Hepatocyte (in vitro differentiated cells): ENCODE data around the gene PCDHA1. TPM values are rescaled to one million over a fixed set of nuclear protein-coding genes. Genes with fewer than 3 reads are reported as not detected.

Experiments used
- DNase-seq: peaks from one replicate; pipeline ENCODE4 v3.0.0-alpha.2; 2016; ENCODE audit warnings: low spot score
- H2AFZ ChIP-seq: fragments of 200-600 bp; sonication (generic); 2 replicates; pipeline ENCODE4 v1.6.0; 2016; ENCODE audit warnings: antibody characterized with exemption, mild to moderate bottlenecking
- H3K27ac ChIP-seq: fragments of 200-600 bp; sonication (generic); 2 replicates; pipeline ENCODE4 v1.5.1; 2016; ENCODE audit warnings: mild to moderate bottlenecking
- H3K27me3 ChIP-seq: fragments of 200-600 bp; sonication (generic); 2 replicates; pipeline ENCODE4 v1.6.1; 2016
- H3K36me3 ChIP-seq: fragments of 200-600 bp; sonication (generic); replicated peaks from 2 replicates; pipeline ENCODE4 v1.5.1; 2016; ENCODE audit warnings: low read depth; ENCODE audit not compliant: insufficient read depth
- H3K4me1 ChIP-seq: fragments of 200-600 bp; sonication (generic); 2 replicates; pipeline ENCODE4 v1.5.1; 2016; ENCODE audit warnings: mild to moderate bottlenecking, moderate library complexity; ENCODE audit not compliant: insufficient read depth
- H3K4me2 ChIP-seq: fragments of 200-600 bp; sonication (generic); 2 replicates; pipeline ENCODE4 v1.6.0; 2016
- H3K4me3 ChIP-seq: fragments of 200-600 bp; sonication (generic); 2 replicates; pipeline ENCODE4 v1.5.1; 2016; ENCODE audit warnings: mild to moderate bottlenecking
- H3K79me2 ChIP-seq: fragments of 200-600 bp; sonication (generic); 2 replicates; pipeline ENCODE4 v1.6.0; 2017; ENCODE audit warnings: mild to moderate bottlenecking
- H3K9me2 ChIP-seq: fragments of 200-600 bp; sonication (generic); replicated peaks from 2 replicates; pipeline ENCODE4 v1.6.0; 2017; ENCODE audit warnings: mild to moderate bottlenecking; ENCODE audit not compliant: insufficient read depth
- H3K9me3 ChIP-seq: fragments of 200-600 bp; sonication (generic); 2 replicates; pipeline ENCODE4 v1.5.1; 2016; ENCODE audit warnings: low read depth, mild to moderate bottlenecking
- H4K20me1 ChIP-seq: fragments of 200-600 bp; sonication (generic); 2 replicates; pipeline ENCODE4 v1.6.0; 2016; ENCODE audit warnings: mild to moderate bottlenecking; ENCODE audit not compliant: insufficient read depth, poor library complexity, severe bottlenecking
- CTCF ChIP-seq: fragments of 200-600 bp; sonication (generic); IDR thresholded peaks from 2 replicates; pipeline ENCODE4 v1.5.1; 2016; ENCODE audit warnings: antibody characterized with exemption, mild to moderate bottlenecking; ENCODE audit not compliant: poor library complexity
- EZH2 ChIP-seq: fragments of 200-600 bp; sonication (generic); IDR thresholded peaks from 2 replicates; pipeline ENCODE4 v1.6.1; 2016; ENCODE audit warnings: antibody characterized with exemption, mild to moderate bottlenecking, borderline replicate concordance
- EZH2phosphoT487 ChIP-seq: fragments of 200-600 bp; sonication (generic); IDR thresholded peaks from one replicate; pipeline ENCODE4 v1.6.1; 2018; ENCODE audit warnings: antibody characterized with exemption, mild to moderate bottlenecking, low read depth, moderate library complexity; ENCODE audit not compliant: unreplicated experiment, severe bottlenecking
- WGBS: methylation state at CpG from one replicate; pipeline ENCODE4 v1.1.6; 2016; ENCODE audit warnings: low lambda C conversion rate; ENCODE audit errors: missing lambda C conversion rate; 5-methylcytosine and 5-hydroxymethylcytosine counted together
- polyA plus RNA-seq: library from polyadenylated mRNA; unstranded; fragments of >200 nt; fragmentation: Nextera tagmentation; extraction: Ambion mirVana; gene quantifications from 2 replicates; pipeline ENCODE4 v1.2.1, GENCODE V29; 2016
- total RNA-seq: library from RNA; depleted of rRNA; stranded (reverse); fragments of >200 nt; gene quantifications from 2 replicates; pipeline ENCODE4 v1.2.3, GENCODE V29; 2014

Gene PCDHA1
- total and polyA plus RNA-seq, 2 experiments from 2014 or later: not detected

- Histone ChIP-seq H3K4me3 (peak overlapping the region; percentile 25), H3K79me2 (peaks cover 5% of the 10 kb centered on the region), H2AFZ (peak overlapping the region; percentile 59), H3K4me1 (peaks cover 20% of the 10 kb centered on the region), H3K4me2 (peak overlapping the region; percentile 78), H4K20me1 (no peaks in the 10 kb centered on the region), H3K9me2 (no peaks in the 10 kb centered on the region), H3K27me3 (no peaks in the 10 kb centered on the region), H3K36me3 (no peaks in the 10 kb centered on the region), H3K9me3 (no peaks in the 10 kb centered on the region), H3K27ac (peak overlapping the region; percentile 85)
- TF ChIP-seq EZH2phosphoT487 (no peak), EZH2 (no peak), CTCF (no peak)
- WGBS: 8% methylated on average over 19 of the region's 19 CpGs
- DNase-seq: peak; percentile 76
Observed at GRCh38 chr5:141001844-141002604, 216.1 kb downstream of the PCDHA1 start.

DNA sequence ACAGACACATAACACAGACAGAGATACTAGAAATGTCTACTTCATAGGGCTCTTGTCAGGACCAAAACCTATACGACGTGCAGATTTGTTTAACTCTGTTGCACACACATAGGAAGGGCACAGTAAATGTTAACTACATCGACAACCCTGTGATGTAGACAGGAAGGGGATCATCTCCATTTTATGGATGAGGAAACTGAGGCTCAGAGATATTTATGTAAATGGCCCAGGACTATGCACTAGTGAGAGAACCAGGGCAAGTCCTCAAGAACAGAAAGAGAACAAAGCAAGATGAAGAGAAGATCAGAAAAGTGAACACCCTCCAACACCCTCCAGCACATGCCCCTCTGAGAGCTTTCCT, 216.6 kb downstream of the PCDHA1 start:
- TF ChIP-seq CTCF: no peak
- TF ChIP-seq EZH2phosphoT487: no peak
- TF ChIP-seq EZH2: no peak
- Histone ChIP-seq H3K27me3 (no peaks in the 10 kb centered on the region), H3K4me2 (peak overlapping the region; percentile 78), H2AFZ (peak overlapping the region; percentile 59), H3K4me3 (no peak overlapping the region), H3K79me2 (peaks cover 5% of the 10 kb centered on the region), H4K20me1 (no peaks in the 10 kb centered on the region), H3K4me1 (peaks cover 20% of the 10 kb centered on the region), H3K27ac (peak overlapping the region; percentile 85), H3K36me3 (no peaks in the 10 kb centered on the region), H3K9me3 (no peaks in the 10 kb centered on the region), H3K9me2 (no peaks in the 10 kb centered on the region)
- 55% methylated on average over 3 of the region's 3 CpGs for WGBS
- no peak for DNase-seq

DNA sequence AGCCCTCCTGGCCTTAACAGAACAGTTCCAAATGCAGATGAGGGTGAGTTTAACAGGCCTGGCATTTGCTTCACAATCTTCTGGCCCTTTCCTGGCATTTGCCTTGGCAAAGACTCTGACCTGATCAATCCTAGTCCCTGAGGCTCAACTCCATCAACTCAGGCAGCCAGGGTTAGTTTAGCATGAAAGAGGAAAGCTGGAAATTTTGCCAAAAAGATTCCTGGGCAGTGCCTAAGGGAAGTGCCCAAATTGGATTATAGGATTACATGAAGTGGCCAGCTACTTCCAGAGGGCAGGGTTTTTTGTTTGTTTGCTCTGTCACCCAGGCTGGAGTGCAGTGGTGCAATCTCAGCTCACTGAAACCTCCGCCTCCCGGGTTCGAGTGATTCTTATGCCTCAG, 217.1 kb downstream of the PCDHA1 start:
- H4K20me1 ChIP-seq: no peaks in the 10 kb centered on the region
- no peak overlapping the region for H3K4me3 ChIP-seq
- peaks cover 20% of the 10 kb centered on the region for H3K4me1 ChIP-seq
- H3K4me2 ChIP-seq: no peak overlapping the region
- TF ChIP-seq CTCF (no peak), EZH2 (no peak), EZH2phosphoT487 (no peak)
- 88% methylated on average over 3 of the region's 3 CpGs for WGBS
- H3K79me2 ChIP-seq: peaks cover 5% of the 10 kb centered on the region
- no peaks in the 10 kb centered on the region for H3K36me3 ChIP-seq
- peak overlapping the region; percentile 85 for H3K27ac ChIP-seq
- H3K9me2 ChIP-seq: no peaks in the 10 kb centered on the region
- no peaks in the 10 kb centered on the region for H3K9me3 ChIP-seq
- H2AFZ ChIP-seq: no peak overlapping the region
- no peak for DNase-seq
- no peaks in the 10 kb centered on the region for H3K27me3 ChIP-seq
